VCaP (cell line): ENCODE data around the gene ABCC4.

Experiments used
- H3K27ac ChIP-seq: fragments of 450-650 bp; 2 replicates; pipeline ENCODE4 v1.5.1; 2017
- CTCF ChIP-seq: fragments of 450-650 bp; conservative IDR thresholded peaks from 2 replicates; pipeline ENCODE4 v1.5.1; 2017; ENCODE audit warnings: mild to moderate bottlenecking, moderate library complexity

The ABCC4 gene, protein sequence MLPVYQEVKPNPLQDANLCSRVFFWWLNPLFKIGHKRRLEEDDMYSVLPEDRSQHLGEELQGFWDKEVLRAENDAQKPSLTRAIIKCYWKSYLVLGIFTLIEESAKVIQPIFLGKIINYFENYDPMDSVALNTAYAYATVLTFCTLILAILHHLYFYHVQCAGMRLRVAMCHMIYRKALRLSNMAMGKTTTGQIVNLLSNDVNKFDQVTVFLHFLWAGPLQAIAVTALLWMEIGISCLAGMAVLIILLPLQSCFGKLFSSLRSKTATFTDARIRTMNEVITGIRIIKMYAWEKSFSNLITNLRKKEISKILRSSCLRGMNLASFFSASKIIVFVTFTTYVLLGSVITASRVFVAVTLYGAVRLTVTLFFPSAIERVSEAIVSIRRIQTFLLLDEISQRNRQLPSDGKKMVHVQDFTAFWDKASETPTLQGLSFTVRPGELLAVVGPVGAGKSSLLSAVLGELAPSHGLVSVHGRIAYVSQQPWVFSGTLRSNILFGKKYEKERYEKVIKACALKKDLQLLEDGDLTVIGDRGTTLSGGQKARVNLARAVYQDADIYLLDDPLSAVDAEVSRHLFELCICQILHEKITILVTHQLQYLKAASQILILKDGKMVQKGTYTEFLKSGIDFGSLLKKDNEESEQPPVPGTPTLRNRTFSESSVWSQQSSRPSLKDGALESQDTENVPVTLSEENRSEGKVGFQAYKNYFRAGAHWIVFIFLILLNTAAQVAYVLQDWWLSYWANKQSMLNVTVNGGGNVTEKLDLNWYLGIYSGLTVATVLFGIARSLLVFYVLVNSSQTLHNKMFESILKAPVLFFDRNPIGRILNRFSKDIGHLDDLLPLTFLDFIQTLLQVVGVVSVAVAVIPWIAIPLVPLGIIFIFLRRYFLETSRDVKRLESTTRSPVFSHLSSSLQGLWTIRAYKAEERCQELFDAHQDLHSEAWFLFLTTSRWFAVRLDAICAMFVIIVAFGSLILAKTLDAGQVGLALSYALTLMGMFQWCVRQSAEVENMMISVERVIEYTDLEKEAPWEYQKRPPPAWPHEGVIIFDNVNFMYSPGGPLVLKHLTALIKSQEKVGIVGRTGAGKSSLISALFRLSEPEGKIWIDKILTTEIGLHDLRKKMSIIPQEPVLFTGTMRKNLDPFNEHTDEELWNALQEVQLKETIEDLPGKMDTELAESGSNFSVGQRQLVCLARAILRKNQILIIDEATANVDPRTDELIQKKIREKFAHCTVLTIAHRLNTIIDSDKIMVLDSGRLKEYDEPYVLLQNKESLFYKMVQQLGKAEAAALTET (N-terminal part only)

DNA sequence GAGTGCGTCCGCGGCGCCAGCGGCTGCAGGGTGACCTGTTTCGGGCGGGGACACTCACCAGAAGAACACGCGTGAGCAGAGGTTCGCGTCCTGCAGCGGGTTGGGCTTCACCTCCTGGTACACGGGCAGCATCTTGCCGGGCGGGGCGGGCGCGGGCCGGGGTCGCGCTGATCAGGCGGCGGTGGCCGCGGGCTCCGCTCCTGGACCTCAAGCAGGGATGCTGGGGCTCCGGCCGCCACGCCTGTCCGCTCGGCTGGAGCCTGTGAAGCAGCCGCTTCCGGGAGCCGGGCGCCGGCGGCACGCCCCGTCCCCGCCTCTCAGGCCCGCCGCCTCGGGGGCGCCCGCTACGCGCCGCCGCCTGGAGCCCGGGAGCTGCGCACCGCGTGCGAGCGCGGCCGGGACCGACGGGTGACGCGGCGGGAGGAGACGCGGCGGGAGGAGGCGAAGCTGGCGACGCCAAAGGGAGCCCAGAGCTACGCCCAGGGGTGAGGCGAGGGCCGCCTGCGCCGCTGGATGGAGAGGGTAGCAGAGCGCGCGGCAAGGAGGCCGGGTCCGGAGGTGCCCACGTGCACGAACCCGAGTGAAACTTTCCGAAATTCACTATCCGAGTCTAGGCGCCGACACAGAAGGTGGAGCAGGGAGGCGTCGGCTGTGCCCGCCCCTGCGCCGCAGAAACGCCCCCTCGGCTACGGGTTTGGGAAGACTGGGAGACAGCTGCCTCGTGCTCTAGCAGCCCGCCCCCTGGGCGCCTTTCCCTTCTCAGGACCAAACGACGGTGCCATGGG, at the start of gene ABCC4:
Gene ABCC4 (minus strand): TSS at position 269 of the 785 bp plus-strand sequence. CDS start 137 bp downstream, at position 132.
- no peak for TF ChIP-seq CTCF

DNA sequence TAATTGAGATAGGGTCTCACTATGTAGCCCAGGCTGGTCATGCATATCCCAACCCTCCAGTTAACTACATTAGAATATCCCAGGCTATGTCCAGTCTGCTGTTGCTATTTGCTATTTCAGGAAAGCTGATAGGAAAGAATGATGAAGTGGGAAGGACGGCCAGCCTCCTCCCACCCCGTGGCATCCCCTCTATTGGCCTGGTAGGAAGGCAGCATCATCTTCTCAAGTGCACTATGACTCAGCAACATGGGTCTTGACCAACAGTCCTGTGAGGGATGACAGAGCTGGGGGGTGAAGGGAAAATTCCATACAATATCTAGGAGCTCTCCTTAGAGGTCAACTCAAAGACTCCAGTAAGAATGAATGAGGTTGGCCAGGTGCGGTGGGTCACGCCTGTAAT, 48.0 kb upstream of the ABCC4 start:
- H3K27ac ChIP-seq: no peak overlapping the region
- TF ChIP-seq CTCF: no peak

More for the DNA sequence above, at the start of gene ABCC4:
- H3K27ac ChIP-seq: peak within 1 kb of the TSS; percentile 76

DNA sequence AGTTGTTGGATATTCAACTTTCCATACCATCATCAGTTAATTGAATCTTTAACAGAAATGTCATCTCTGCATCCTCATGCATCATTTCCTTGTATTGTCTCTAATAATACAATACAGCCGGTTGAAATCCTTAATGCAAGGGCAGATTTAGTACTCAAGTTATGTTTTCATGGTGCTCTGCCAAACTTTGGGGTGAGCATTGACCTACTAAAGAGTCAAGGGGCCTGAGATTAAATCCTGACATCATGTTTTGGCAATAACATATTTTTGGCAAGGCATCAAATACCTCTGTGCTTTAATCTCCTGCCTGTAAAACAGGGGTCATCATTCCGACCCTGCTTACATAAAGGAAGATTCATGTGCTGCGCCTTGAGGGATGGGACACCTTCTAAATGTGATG, 42.7 kb upstream of the ABCC4 start:
- H3K27ac ChIP-seq: no peak overlapping the region
- no peak for TF ChIP-seq CTCF

DNA sequence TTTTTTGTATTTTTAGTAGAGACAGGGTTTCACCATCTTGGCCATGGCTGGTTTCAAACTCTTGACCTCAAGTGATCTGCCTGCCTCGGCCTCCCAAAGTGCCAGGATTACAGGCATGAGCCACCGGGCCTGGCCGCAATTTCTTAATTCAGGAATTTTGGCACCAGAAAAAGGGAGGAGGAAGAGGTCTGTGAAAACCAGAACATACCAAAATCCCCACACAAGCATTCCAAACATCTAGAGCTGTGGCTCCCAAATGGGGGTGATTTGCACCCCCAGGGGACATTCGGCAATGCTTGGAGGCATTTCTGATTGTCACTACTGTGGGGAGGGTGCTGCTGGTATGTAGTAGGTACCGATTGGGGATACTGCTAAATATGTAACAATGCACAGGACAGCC, 40.2 kb upstream of the ABCC4 start:
- H3K27ac ChIP-seq: no peak overlapping the region
- no peak for TF ChIP-seq CTCF

- no peak for TF ChIP-seq CTCF
- no peak overlapping the region for H3K27ac ChIP-seq
These were observed 37.7 kb upstream of the ABCC4 start for GRCh38 chr13:95338905-95339304.

DNA sequence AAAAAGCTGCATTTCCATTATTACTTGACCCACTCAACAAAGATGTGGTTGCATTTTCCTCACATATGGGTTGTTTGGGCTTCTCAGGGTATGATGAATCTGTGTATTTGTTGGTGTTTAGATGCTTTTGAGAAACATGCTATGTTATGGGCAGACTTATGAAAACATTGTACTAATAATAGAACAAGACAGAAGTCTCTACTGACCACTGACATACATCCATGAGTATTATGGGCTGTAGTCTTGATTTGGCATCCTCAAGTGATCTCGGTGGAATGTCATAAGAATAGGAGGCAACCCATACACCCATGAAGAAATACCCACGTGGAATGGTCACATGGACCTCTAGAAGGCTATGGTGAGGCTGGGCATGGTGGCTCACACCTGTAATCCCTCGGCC, 36.3 kb upstream of the ABCC4 start:
- TF ChIP-seq CTCF: no peak
- no peak overlapping the region for H3K27ac ChIP-seq
